Common myeloid progenitor, CD34-positive (primary cell): Measurements from ENCODE around the gene PHF10.

Experiments used
- CTCF ChIA-PET: fragments of 350-600 bp; sonication (Branson Sonifier 250); formaldehyde crosslinking; loops from one replicate; lab custom pipeline; 2021; ENCODE audit warnings: antibody characterized with exemption; lab: Charles Lee
- POLR2A ChIA-PET: fragments of 350-600 bp; sonication (Branson Sonifier 250); formaldehyde crosslinking; loops from one replicate; lab custom pipeline; 2021; ENCODE audit warnings: antibody characterized with exemption; lab: Charles Lee
- DNase-seq, 3 donors: peaks; one replicate each; pipeline versions ENCODE4 v3.0.0 to v3.0.0-alpha.2; 2013
- H3K27ac ChIP-seq, 2 experiments: 1 replicate in 1 of 2; 2 replicates in 1 of 2; pipeline ENCODE4 v1.7.0; 2013; ENCODE audit warnings: inconsistent platforms in 2 of 2, low read length in 2 of 2, mild to moderate bottlenecking in 2 of 2, low read depth in 1 of 2, moderate library complexity in 1 of 2; ENCODE audit not compliant: severe bottlenecking in 2 of 2, insufficient read depth in 1 of 2, poor library complexity in 1 of 2
- H3K27me3 ChIP-seq, 5 experiments: replicated peaks in 2 of 5; 1 replicate in 3 of 5; 2 replicates in 2 of 5; pipeline versions ENCODE4 v1.6.1 to v1.7.0; 2013; ENCODE audit warnings: low read length in 4 of 5, mild to moderate bottlenecking in 2 of 5, moderate library complexity in 2 of 5, inconsistent platforms in 1 of 5; ENCODE audit not compliant: insufficient read depth in 5 of 5, control insufficient read depth in 4 of 5
- H3K36me3 ChIP-seq, 4 experiments: 1 replicate in 2 of 4; 2 replicates in 2 of 4; pipeline versions ENCODE4 v1.6.1 to v1.7.0; 2013; ENCODE audit warnings: low read length in 3 of 4, control low read depth in 1 of 4, mild to moderate bottlenecking in 1 of 4; ENCODE audit not compliant: control insufficient read depth in 4 of 4, insufficient read depth in 4 of 4
- H3K4me1 ChIP-seq, 4 experiments: 1 replicate in 3 of 4; 2 replicates in 1 of 4; pipeline versions ENCODE4 v1.6.1 to v1.7.1; 2013; ENCODE audit warnings: low read length in 3 of 4, mild to moderate bottlenecking in 3 of 4, control low read depth in 1 of 4, inconsistent platforms in 1 of 4, moderate library complexity in 1 of 4; ENCODE audit not compliant: control insufficient read depth in 4 of 4, insufficient read depth in 4 of 4; ENCODE audit errors: control extremely low read depth in 1 of 4
- H3K4me3 ChIP-seq, 7 experiments: 1 replicate in 4 of 7; 2 replicates in 3 of 7; pipeline versions ENCODE4 v1.5.1 to v1.7.0; 2013; ENCODE audit warnings: mild to moderate bottlenecking in 7 of 7, low read length in 6 of 7, moderate library complexity in 6 of 7, inconsistent platforms in 2 of 7, low read depth in 2 of 7, control low read depth in 1 of 7; ENCODE audit not compliant: insufficient read depth in 4 of 7, control insufficient read depth in 1 of 7; ENCODE audit errors: extremely low read depth in 1 of 7
- H3K9me3 ChIP-seq, 5 experiments: 1 replicate in 4 of 5; 2 replicates in 1 of 5; pipeline versions ENCODE4 v1.6.1 to v1.7.1; 2013; ENCODE audit warnings: low read length in 4 of 5, mild to moderate bottlenecking in 2 of 5, inconsistent platforms in 1 of 5, low read depth in 1 of 5, moderate library complexity in 1 of 5; ENCODE audit not compliant: control insufficient read depth in 4 of 5, insufficient read depth in 2 of 5; ENCODE audit errors: control extremely low read depth in 1 of 5
- WGBS: methylation state at CpG from one replicate; pipeline ENCODE4 v1.1.5; 2013; ENCODE audit not compliant: insufficient coverage; 5-methylcytosine and 5-hydroxymethylcytosine counted together

PHF10 gene

GRCh38 chr6:169755162-169755561, 30.9 kb upstream of the PHF10 start:
- no peaks in the 10 kb centered on the region for H3K27me3 ChIP-seq
- H3K4me1 ChIP-seq: peaks cover 8 to 22% (median 15%) of the 10 kb centered on the region in 4 experiments
- no peak overlapping the region for H3K4me3 ChIP-seq
- no peak for DNase-seq
- no peaks in the 10 kb centered on the region for H3K9me3 ChIP-seq
- H3K36me3 ChIP-seq: peaks cover 8 to 39% (median 18%) of the 10 kb centered on the region in 4 experiments
- WGBS: 98% methylated on average over 6 of the region's 6 CpGs
- POLR2A ChIA-PET: no interaction called here
- CTCF ChIA-PET: interaction anchor here (1.2 kb wide), 1 partner anchor 18 kb away, joined by 3 read pairs; no protein-coding TSS in a partner anchor
- H3K27ac ChIP-seq: no peak overlapping the region

DNA sequence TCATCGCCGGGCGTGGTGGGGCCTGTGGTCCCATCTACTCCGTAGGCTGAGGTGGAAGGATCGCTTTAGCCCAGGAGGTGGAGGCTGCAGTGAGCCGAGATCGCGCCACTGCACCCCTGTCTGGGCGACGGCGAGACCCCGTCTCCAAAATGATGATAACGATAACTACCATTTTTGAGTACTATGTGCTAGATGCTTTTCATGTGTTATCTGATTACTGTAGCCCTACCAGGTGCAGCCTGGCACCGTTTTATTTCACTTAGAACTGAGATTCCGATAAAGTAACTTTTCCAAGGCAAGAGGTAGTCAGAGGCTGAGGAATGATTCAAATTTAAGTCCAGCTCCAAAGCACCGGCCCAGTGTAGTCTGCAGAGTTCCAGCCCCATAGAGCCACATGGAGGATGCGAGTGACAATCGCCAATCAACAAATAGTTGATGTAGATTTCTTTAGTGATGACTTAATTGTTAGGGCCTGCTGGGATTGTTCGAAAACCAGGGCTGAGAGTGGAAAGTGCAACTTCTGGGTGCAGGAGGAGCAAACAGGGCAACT, 27.8 kb upstream of the PHF10 start:
- 15% methylated on average over 19 of the region's 19 CpGs for WGBS
- peaks cover 0 to under 1% (median 0%) of the 10 kb centered on the region in 5 experiments for H3K9me3 ChIP-seq
- H3K36me3 ChIP-seq: peaks cover 4 to 12% (median 5%) of the 10 kb centered on the region in 4 experiments
- peak overlapping the region; percentile 78 to 96 (median 91) for H3K4me3 ChIP-seq
- DNase-seq: no peak
- ChIA-PET CTCF (interaction anchor here (0.8 to 1.6 kb wide), 5 partner anchors 25 to 79 kb away, joined by 3 to 6 read pairs (median 3); no protein-coding TSS in a partner anchor), POLR2A (interaction anchor here (0.7 to 2.4 kb wide), 3 partner anchors 28 to 98 kb away, joined by 3 to 13 read pairs (median 7); partner anchors contain the start of genes C6orf120, PHF10 and WDR27)
- no peaks in the 10 kb centered on the region for H3K27me3 ChIP-seq
- peaks cover 10 to 25% (median 19%) of the 10 kb centered on the region in 4 experiments for H3K4me1 ChIP-seq
- H3K27ac ChIP-seq: peak overlapping the region; percentile 94 to 97

DNA sequence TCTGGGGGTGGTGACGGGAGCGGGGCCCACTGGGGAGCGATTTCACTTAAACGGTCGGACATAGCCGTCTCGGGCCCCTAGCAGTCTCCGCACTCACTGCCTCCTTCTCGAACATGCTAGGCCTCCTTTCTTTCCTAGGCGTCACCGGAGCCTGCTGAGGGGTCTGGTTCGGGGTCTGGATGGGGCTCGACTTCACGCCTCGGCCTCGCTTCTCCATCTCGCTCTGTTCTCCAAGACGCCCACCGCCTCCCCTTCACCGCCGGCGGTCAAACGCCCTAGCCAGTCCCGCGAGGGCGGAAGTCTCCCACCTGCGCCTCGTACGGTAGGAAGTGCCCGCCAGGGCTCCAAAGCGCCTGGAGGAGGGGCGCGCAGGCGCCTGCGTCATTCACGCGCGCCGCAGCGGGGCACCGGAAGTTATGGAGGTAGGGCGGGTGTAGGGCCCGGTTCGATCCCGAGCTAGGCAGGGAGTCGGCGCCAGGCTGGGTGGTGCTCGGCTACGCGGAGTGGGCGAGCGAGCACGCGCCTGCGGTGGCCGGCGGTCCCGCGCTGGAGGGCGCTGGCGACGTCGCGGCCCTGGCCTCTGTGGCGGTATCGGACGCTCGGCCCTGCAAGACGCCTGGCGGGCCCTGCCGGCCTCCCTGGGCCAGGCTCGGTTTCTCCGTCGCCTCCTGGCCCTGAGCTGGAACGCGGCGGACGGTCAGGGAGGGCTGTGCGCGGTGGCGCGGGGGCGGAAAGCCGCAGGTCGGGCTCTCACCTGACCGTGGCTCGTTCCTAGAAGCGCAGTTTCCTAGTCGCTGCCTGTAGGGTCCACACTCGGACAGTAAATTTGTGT, 27.2 kb upstream of the PHF10 start, which contains the start of the genes DYNLT2 and ERMARD:
Gene DYNLT2, minus strand, starts transcription at position 331 of the 832 bp plus-strand sequence. Its CDS starts 114 bp downstream, at position 217.
Gene ERMARD, plus strand, starts transcription at position 381 of the 832 bp plus-strand sequence. Its CDS starts 36 bp downstream, at position 417.
- peak within 1 kb of the TSS; percentile 78 to 96 (median 91) for H3K4me3 ChIP-seq
- no peaks in the 10 kb centered on the region for H3K27me3 ChIP-seq
- WGBS: under 1% methylated on average over 86 of the region's 90 CpGs
- H3K36me3 ChIP-seq: peaks cover 0 to 6% (median 2%) of the 10 kb centered on the region in 4 experiments
- CTCF ChIA-PET: interaction anchor here (0.8 to 1.6 kb wide), 4 partner anchors 25 to 78 kb away, joined by 3 to 6 read pairs (median 4); no protein-coding TSS in a partner anchor
- POLR2A ChIA-PET: interaction anchor here (0.7 to 2.4 kb wide), 3 partner anchors 28 to 97 kb away, joined by 3 to 13 read pairs (median 7); partner anchors contain the start of genes C6orf120, PHF10 and WDR27
- peak within 1 kb of the TSS; percentile 94 to 97 for H3K27ac ChIP-seq
- DNase-seq: peak; percentile 95 to 97 (median 96)
- H3K4me1 ChIP-seq: peaks cover 10 to 25% (median 19%) of the 10 kb centered on the region in 4 experiments
- H3K9me3 ChIP-seq: peaks cover 0 to 7% (median 0%) of the 10 kb centered on the region in 5 experiments

- Histone ChIP-seq H3K9me3 (peaks cover 0 to 9% (median 3%) of the 10 kb centered on the region in 5 experiments), H3K4me1 (peaks cover 2 to 13% (median 12%) of the 10 kb centered on the region in 4 experiments), H3K4me3 (no peak overlapping the region), H3K27me3 (no peaks in the 10 kb centered on the region), H3K36me3 (peaks cover 0 to 3% (median 0%) of the 10 kb centered on the region in 4 experiments), H3K27ac (no peak overlapping the region)
- POLR2A ChIA-PET: no interaction called here
- CTCF ChIA-PET: interaction anchor here (1.5 kb wide), 1 partner anchor 86 kb away, joined by 4 read pairs; no protein-coding TSS in a partner anchor
- WGBS: 100% methylated on average over 1 of the region's 1 CpG
- DNase-seq: no peak
These were observed 22.3 kb upstream of the PHF10 start for GRCh38 chr6:169746556-169746955.

- H3K27ac ChIP-seq: no peak overlapping the region
- no peak for DNase-seq
- no peak overlapping the region for H3K4me3 ChIP-seq
- peaks cover 0 to 3% (median 0%) of the 10 kb centered on the region in 4 experiments for H3K36me3 ChIP-seq
- ChIA-PET POLR2A (no interaction called here), CTCF (no interaction called here)
- H3K9me3 ChIP-seq: peaks cover 0 to 9% (median 3%) of the 10 kb centered on the region in 5 experiments
- WGBS: 85% methylated on average over 2 of the region's 3 CpGs
- H3K27me3 ChIP-seq: no peaks in the 10 kb centered on the region
- H3K4me1 ChIP-seq: peaks cover 2 to 7% (median 6%) of the 10 kb centered on the region in 4 experiments
These were observed 21.1 kb upstream of the PHF10 start for GRCh38 chr6:169745405-169745804.

GRCh38 chr6:169741344-169741743, 17.0 kb upstream of the PHF10 start:
- POLR2A ChIA-PET: no interaction called here
- Histone ChIP-seq H3K4me3 (no peak overlapping the region), H3K9me3 (peaks cover 0 to 4% (median 2%) of the 10 kb centered on the region in 5 experiments), H3K27me3 (no peaks in the 10 kb centered on the region), H3K36me3 (no peaks in the 10 kb centered on the region), H3K4me1 (no peaks in the 10 kb centered on the region), H3K27ac (no peak overlapping the region)
- no peak for DNase-seq
- CTCF ChIA-PET: interaction anchor here (0.6 to 1.4 kb wide), 5 partner anchors 9 to 818 kb away, joined by 3 to 4 read pairs (median 3); no protein-coding TSS in a partner anchor
